Endothelial cell of umbilical vein (primary cell): Measurements from ENCODE around the gene ANKRD44. TPM values are rescaled to one million over a fixed set of nuclear protein-coding genes. Genes with fewer than 3 reads are reported as not detected.

Source experiments
- BruUV-seq: library from RNA; stranded (reverse); fragments of 400-500 nt; replicated peaks from 2 replicates; lab custom pipeline; 2021; lab: Mats Ljungman, UMichigan
- CTCF ChIA-PET: fragments of 300-600, 350-600 bp; sonication (Branson Sonifier 250); formaldehyde crosslinking; loops from one replicate; lab custom pipeline; 2021; ENCODE audit warnings: antibody characterized with exemption, inconsistent platforms; lab: Charles Lee
- POLR2A ChIA-PET: fragments of 300-600, 350-600 bp; sonication (Branson Sonifier 250); formaldehyde crosslinking; loops from one replicate; lab custom pipeline; 2021; ENCODE audit warnings: antibody characterized with exemption, inconsistent platforms; lab: Charles Lee
- DNase-seq: peaks from one replicate; pipeline ENCODE4 v3.0.0-alpha.2; 2011; ENCODE audit warnings: low read depth, low spot score
- FAIRE-seq: peaks from 2 replicates; lab custom pipeline; 2011; peaks lifted over from hg19 to GRCh38; lab: Jason Lieb, UNC
- H2AFZ ChIP-seq: 2 replicates; pipeline ENCODE4 v1.6.0; 2012; ENCODE audit warnings: low read depth, low read length, control low read depth, inconsistent platforms
- H3K27ac ChIP-seq: 2 replicates; pipeline ENCODE4 v1.5.1; 2011; ENCODE audit warnings: low read depth, mild to moderate bottlenecking, control low read depth, low read length, moderate library complexity; ENCODE audit not compliant: insufficient read depth
- H3K27me3 ChIP-seq, 2 experiments: 2 replicates each; pipeline versions ENCODE4 v1.6.0 to v1.6.1; 2011; ENCODE audit warnings: low read length in 2 of 2, mixed read lengths in 1 of 2; ENCODE audit not compliant: control insufficient read depth in 2 of 2, insufficient read depth in 2 of 2
- H3K36me3 ChIP-seq, 2 experiments: 2 replicates in 1 of 2; 3 replicates in 1 of 2; pipeline ENCODE4 v1.5.1; 2011; ENCODE audit warnings: low read length in 2 of 2, mild to moderate bottlenecking in 1 of 2, moderate library complexity in 1 of 2; ENCODE audit not compliant: control insufficient read depth in 2 of 2, insufficient read depth in 2 of 2; ENCODE audit errors: extremely low read depth in 1 of 2
- H3K4me1 ChIP-seq: 3 replicates; pipeline ENCODE4 v1.5.1; 2011; ENCODE audit warnings: mild to moderate bottlenecking, low read length; ENCODE audit not compliant: control insufficient read depth, insufficient read depth; ENCODE audit errors: extremely low read depth
- H3K4me2 ChIP-seq: 2 replicates; pipeline ENCODE4 v1.6.1; 2011; ENCODE audit warnings: low read length, control low read depth, mixed read lengths; ENCODE audit not compliant: insufficient read depth
- H3K4me3 ChIP-seq, 3 experiments: fragments of 200-600 bp in 1 of 3; sonication (generic), shearing (Covaris generic) in 1 of 3; replicated peaks in 1 of 3; 2 replicates each; pipeline ENCODE4 v1.5.1; 2011 to 2016; ENCODE audit warnings: control low read depth in 3 of 3, low read length in 3 of 3, mild to moderate bottlenecking in 2 of 3, inconsistent platforms in 1 of 3, low read depth in 1 of 3, moderate library complexity in 1 of 3; ENCODE audit not compliant: insufficient read depth in 1 of 3
- H3K79me2 ChIP-seq: 2 replicates; pipeline ENCODE4 v1.6.0; 2012; ENCODE audit warnings: low read length, inconsistent platforms; ENCODE audit not compliant: control insufficient read depth, insufficient read depth
- H3K9ac ChIP-seq: replicated peaks from 2 replicates; pipeline ENCODE3; 2011; ENCODE audit warnings: low read length, control low read depth; ENCODE audit not compliant: insufficient read depth; ENCODE audit errors: extremely low read depth
- H3K9me1 ChIP-seq: replicated peaks from 3 replicates; pipeline ENCODE4 v1.6.0; 2011; ENCODE audit warnings: mild to moderate bottlenecking, low read length; ENCODE audit not compliant: control insufficient read depth, insufficient read depth; ENCODE audit errors: extremely low read depth
- H3K9me3 ChIP-seq: replicated peaks from 2 replicates; pipeline ENCODE4 v1.5.1; 2012; ENCODE audit warnings: low read length, inconsistent platforms; ENCODE audit not compliant: control insufficient read depth, insufficient read depth
- H4K20me1 ChIP-seq: replicated peaks from 2 replicates; pipeline ENCODE3; 2011; ENCODE audit warnings: mild to moderate bottlenecking, low read length; ENCODE audit not compliant: control insufficient read depth, insufficient read depth; ENCODE audit errors: extremely low read depth
- CTCF ChIP-seq, 2 donors: IDR thresholded peaks; 1 replicate in 1 of 2; 2 replicates in 1 of 2; pipeline ENCODE4 v1.5.1; 2011; ENCODE audit warnings: low read length in 2 of 2, mild to moderate bottlenecking in 2 of 2, moderate library complexity in 2 of 2, control low read depth in 1 of 2, inconsistent platforms in 1 of 2, low read depth in 1 of 2; ENCODE audit not compliant: insufficient read depth in 1 of 2; ENCODE audit errors: extremely low read depth in 1 of 2
- EZH2 ChIP-seq: IDR thresholded peaks from 2 replicates; pipeline ENCODE4 v1.6.1; 2012; ENCODE audit warnings: borderline replicate concordance, low read depth, mild to moderate bottlenecking, moderate library complexity, low read length, inconsistent platforms; ENCODE audit not compliant: severe bottlenecking
- FOS ChIP-seq: IDR thresholded peaks from 2 replicates; pipeline ENCODE4 v1.6.1; 2011; ENCODE audit warnings: mild to moderate bottlenecking, low read length, moderate library complexity, borderline replicate concordance; ENCODE audit not compliant: insufficient read depth
- GATA2 ChIP-seq: IDR thresholded peaks from 2 replicates; pipeline ENCODE4 v1.7.0; 2011; ENCODE audit warnings: low read depth, mild to moderate bottlenecking, moderate library complexity, mixed read lengths, low read length; ENCODE audit not compliant: insufficient read length, insufficient read depth
- JUN ChIP-seq: IDR thresholded peaks from 2 replicates; pipeline ENCODE4 v1.6.1; 2011; ENCODE audit warnings: borderline replicate concordance, low read depth; ENCODE audit not compliant: insufficient read length, insufficient read depth
- MYC ChIP-seq: IDR thresholded peaks from one replicate; pipeline ENCODE4 v1.6.1; 2011; ENCODE audit warnings: mild to moderate bottlenecking, low read depth, low read length
- dilution Hi-C: fragments of 300-500 bp; cut with MboI; formaldehyde crosslinking; loops from one replicate; pipeline ENCODE4 v1.15.0; 2019; ENCODE audit warnings: low sequenced_read_pairs; ENCODE audit not compliant: extremely low pct_ligation_motif_present
- intact Hi-C: fragments of 100-400 bp; cut with micrococcal nuclease; formaldehyde crosslinking; loops from one replicate; pipeline ENCODE4 v1.10.0; 2022
- polyA plus RNA-seq, 4 experiments: library from polyadenylated mRNA; depleted of rRNA in 3 of 4; stranded (reverse) in 3 of 4; unstranded in 1 of 4; fragments of >200 nt; gene quantifications; 2 replicates each; pipeline versions ENCODE4 v1.2.1 to v1.2.3, GENCODE V29; 2011 to 2012; ENCODE audit warnings: missing spikeins in 1 of 4
- total RNA-seq: library from RNA; stranded (reverse); gene quantifications from 2 replicates; pipeline ENCODE4 v1.2.3, GENCODE V29; 2021

Gene ANKRD44
- total and polyA plus RNA-seq, 2 donors (not counting 3 experiments of a cell fraction or from before 2014, with no cell fraction given) = 3.4 to 6.1 TPM

- Histone ChIP-seq H4K20me1 (no peaks in the 10 kb centered on the region), H3K4me2 (no peak overlapping the region), H3K36me3 (no peaks in the 10 kb centered on the region), H3K79me2 (no peaks in the 10 kb centered on the region), H3K9me1 (no peaks in the 10 kb centered on the region), H3K4me1 (peaks cover 15% of the 10 kb centered on the region), H2AFZ (no peak overlapping the region), H3K9me3 (no peaks in the 10 kb centered on the region), H3K4me3 (no peak overlapping the region), H3K9ac (no peak overlapping the region), H3K27me3 (no peaks in the 10 kb centered on the region), H3K27ac (no peak overlapping the region)
- DNase-seq = no peak
- CTCF ChIA-PET = interaction anchor here (2.1 to 3.3 kb wide), 2 partner anchors 14 to 69 kb away, joined by 10 to 21 read pairs; no protein-coding TSS in a partner anchor
- no TSS peak for BruUV-seq
- FAIRE-seq = no peak
- TF ChIP-seq CTCF (IDR thresholded peaks at IDR 0.05; ENCODE audit: extremely low read depth in 1 of 2, insufficient read depth in 1 of 2, low read depth in 1 of 2, low read length in 2 of 2) = no peak
- no peak for TF ChIP-seq FOS
- TF ChIP-seq EZH2 = no peak
- no peak for TF ChIP-seq GATA2
- no peak for TF ChIP-seq JUN
- TF ChIP-seq MYC = no peak
- intact Hi-C loops (no loop called here), dilution Hi-C loops (no loop called here)
- POLR2A ChIA-PET = no interaction called here
Measured at GRCh38 chr2:197182668-197183067, 127.9 kb downstream of the ANKRD44 start.
